ENCODE results near the gene LRRC2. TPM values are rescaled to one million over a fixed set of nuclear protein-coding genes. Genes with fewer than 3 reads are reported as not detected.

The LRRC2 gene
- total RNA-seq, 1 donor from 2014 or later: not detected

DNA sequence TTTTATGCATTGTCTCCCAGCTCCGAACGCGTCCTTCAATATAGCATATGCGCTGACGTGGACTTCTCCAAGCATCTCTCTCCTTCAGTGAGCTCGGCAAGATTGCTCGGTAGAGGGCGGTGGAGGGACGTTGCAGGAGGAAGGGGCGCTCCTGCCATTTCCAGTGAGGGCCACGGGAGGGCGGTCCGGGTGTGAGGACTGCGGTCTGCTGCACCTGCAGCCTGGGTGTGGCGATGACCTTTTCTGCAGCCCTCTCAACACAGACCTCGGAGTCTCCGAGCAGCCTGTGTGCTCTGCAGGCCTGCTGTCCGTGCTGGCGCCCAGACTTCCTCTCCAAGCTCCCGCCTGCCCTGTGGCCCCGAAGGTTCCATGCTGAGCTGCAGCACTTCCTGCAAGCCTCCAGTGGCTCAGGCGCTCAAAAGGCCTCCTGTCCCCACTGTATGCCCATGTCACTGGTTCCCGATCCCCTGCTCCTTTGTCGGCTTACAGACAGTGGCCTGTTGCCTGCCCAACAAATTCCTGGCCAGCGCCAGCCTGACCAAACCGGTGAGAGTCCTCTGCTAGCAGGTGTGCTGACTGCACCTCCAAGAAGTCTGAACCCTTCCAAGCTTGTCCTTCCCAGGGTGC, 77.3 kb downstream of the LRRC2 start:
- CTCF ChIA-PET: interaction anchor here (0.6 to 9.0 kb wide), 38 partner anchors 9 to 645 kb away, joined by 3 to 229 read pairs (median 5); partner anchors contain the start of genes CCRL2, LRRC2 and RTP3
- intact Hi-C loops (cut with micrococcal nuclease): loop anchor here (1.0 to 2.0 kb wide), 5 partner anchors 50 to 420 kb away; no protein-coding TSS in a partner anchor
- POLR2A ChIA-PET: interaction anchor here (0.6 to 3.4 kb wide), 10 partner anchors 10 to 189 kb away, joined by 3 to 23 read pairs (median 5); partner anchors contain the start of gene RTP3
- TF ChIP-seq, protein P1, sequence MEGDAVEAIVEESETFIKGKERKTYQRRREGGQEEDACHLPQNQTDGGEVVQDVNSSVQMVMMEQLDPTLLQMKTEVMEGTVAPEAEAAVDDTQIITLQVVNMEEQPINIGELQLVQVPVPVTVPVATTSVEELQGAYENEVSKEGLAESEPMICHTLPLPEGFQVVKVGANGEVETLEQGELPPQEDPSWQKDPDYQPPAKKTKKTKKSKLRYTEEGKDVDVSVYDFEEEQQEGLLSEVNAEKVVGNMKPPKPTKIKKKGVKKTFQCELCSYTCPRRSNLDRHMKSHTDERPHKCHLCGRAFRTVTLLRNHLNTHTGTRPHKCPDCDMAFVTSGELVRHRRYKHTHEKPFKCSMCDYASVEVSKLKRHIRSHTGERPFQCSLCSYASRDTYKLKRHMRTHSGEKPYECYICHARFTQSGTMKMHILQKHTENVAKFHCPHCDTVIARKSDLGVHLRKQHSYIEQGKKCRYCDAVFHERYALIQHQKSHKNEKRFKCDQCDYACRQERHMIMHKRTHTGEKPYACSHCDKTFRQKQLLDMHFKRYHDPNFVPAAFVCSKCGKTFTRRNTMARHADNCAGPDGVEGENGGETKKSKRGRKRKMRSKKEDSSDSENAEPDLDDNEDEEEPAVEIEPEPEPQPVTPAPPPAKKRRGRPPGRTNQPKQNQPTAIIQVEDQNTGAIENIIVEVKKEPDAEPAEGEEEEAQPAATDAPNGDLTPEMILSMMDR (IDR thresholded peaks at IDR 0.05): peak; percentile 88
- ATAC-seq (ENCODE audit: low read depth) (peak; percentile 99), DNase-seq (peak; percentile 85)
- H3K27ac Mint-ChIP-seq: no peak overlapping the region
- H3K36me3 Mint-ChIP-seq (ENCODE audit: low read depth): no peaks in the 10 kb centered on the region
- no peaks in the 10 kb centered on the region for H3K9me3 Mint-ChIP-seq
- H3K4me1 Mint-ChIP-seq: peaks cover 12% of the 10 kb centered on the region
- peaks cover 2% of the 10 kb centered on the region for H3K27me3 Mint-ChIP-seq
- peak overlapping the region; percentile 29 for H3K4me3 Mint-ChIP-seq

DNA sequence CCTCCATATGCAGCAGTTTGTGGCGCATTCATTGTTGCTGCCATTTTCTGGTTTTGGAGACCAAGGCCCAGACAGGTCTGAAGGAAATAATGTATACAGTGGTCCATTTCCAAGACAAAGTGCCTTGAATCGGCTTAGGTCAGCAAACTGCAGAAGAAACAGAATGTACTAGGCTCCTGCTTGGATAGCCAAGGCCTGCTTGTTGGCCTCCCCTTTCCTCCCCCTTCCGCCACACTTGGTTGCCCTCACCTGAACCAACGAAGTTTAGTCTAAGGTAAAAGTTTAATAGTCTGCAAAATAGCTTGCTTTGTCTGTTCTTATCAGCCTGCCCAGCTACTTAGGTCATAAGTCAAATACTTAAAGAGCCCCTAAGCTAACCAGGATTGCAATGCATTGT, 80.3 kb downstream of the LRRC2 start:
- H3K27me3 Mint-ChIP-seq: peaks cover 2% of the 10 kb centered on the region
- no peaks in the 10 kb centered on the region for H3K9me3 Mint-ChIP-seq
- ATAC-seq (ENCODE audit: low read depth) (no peak), DNase-seq (no peak)
- intact Hi-C loops (cut with micrococcal nuclease): no loop called here
- H3K36me3 Mint-ChIP-seq (ENCODE audit: low read depth): no peaks in the 10 kb centered on the region
- ChIA-PET POLR2A (no interaction called here), CTCF (interaction anchor here (5.5 to 9.0 kb wide), 2 partner anchors 74 to 144 kb away, joined by 205 to 229 read pairs; no protein-coding TSS in a partner anchor)
- no peak overlapping the region for H3K4me3 Mint-ChIP-seq
- no peak overlapping the region for H3K27ac Mint-ChIP-seq
- H3K4me1 Mint-ChIP-seq: peaks cover 12% of the 10 kb centered on the region
- TF ChIP-seq, protein P1 (IDR thresholded peaks at IDR 0.05): no peak

DNA sequence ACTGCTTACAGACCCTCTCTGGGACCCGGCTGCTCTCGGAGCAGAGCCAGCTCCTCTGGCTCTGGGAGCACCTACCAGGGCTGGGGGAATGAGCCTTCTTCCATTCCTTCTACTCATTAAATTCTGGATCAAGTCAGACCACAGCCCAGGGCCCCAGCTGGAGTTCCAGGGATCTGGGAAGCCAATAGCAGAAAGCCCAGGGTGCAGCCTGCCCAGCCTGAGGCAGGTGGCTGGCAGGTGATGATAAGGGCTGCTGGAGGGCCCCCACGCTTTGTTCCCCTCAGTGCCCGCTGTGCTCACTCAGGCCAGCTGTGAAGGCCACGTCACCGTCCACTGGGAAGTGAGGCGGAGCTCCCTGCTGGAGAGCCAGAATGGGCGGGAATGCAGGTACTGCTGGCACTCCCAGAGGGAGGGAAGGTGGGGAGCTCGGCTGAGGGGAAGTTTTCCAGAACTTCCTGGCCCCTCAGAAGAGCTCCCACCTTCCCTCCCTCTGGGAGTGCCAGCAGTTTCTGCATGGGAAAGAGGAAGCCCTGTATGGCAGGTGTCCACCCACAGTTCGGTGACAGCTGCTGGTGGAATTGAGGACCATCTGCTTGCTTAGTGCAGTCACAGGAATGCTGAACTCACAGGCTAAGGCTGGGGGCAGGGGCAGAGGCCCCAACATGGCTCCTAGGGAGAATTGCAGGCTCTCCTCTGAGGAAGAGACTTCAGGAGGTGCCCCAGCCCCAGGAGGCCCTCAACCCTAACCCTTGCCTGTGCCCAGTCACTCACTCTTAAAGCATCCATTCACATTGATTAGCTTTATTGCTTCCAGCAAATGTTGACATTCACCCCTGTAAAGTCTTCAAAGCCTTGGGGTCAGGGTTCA, 81.0 kb downstream of the LRRC2 start:
- Mint-ChIP-seq H3K4me1 (peaks cover 12% of the 10 kb centered on the region), H3K4me3 (no peak overlapping the region), H3K9me3 (no peaks in the 10 kb centered on the region), H3K27ac (no peak overlapping the region), H3K36me3 (ENCODE audit: low read depth) (no peaks in the 10 kb centered on the region), H3K27me3 (peaks cover 9% of the 10 kb centered on the region)
- intact Hi-C loops (cut with micrococcal nuclease): no loop called here
- TF ChIP-seq, protein P1 (IDR thresholded peaks at IDR 0.05): no peak
- CTCF ChIA-PET: interaction anchor here (5.5 to 9.0 kb wide), 2 partner anchors 74 to 145 kb away, joined by 205 to 229 read pairs; no protein-coding TSS in a partner anchor
- ATAC-seq (ENCODE audit: low read depth) (no peak), DNase-seq (no peak)
- POLR2A ChIA-PET: no interaction called here

DNA sequence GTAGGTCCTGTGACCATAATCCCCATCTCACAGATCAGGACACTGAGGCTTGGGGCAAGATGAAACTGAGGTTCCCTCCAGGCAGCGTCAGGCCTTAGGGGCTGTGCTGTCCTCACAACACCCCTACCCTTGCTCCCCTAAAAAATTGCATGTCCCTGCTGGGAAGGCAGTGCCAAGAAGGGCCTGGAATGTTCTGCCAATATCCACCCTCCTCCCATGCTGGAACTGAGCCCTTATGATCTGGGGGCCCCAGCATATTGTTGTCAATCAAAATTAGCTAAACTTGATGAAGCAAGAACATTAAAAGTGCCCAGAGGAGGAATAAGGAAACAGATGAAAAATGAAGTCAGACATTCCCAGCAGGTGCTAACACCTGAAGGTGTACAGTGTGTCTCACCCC, 81.7 kb downstream of the LRRC2 start:
- intact Hi-C loops (cut with micrococcal nuclease): no loop called here
- H3K9me3 Mint-ChIP-seq: no peaks in the 10 kb centered on the region
- H3K4me3 Mint-ChIP-seq: no peak overlapping the region
- ATAC-seq (ENCODE audit: low read depth): no peak
- POLR2A ChIA-PET: no interaction called here
- no peak overlapping the region for H3K27ac Mint-ChIP-seq
- CTCF ChIA-PET: interaction anchor here (9.0 kb wide), 1 partner anchor 75 kb away, joined by 229 read pairs; no protein-coding TSS in a partner anchor
- DNase-seq: no peak
- peaks cover 10% of the 10 kb centered on the region for H3K4me1 Mint-ChIP-seq
- TF ChIP-seq, protein P1 (IDR thresholded peaks at IDR 0.05): no peak
- peaks cover 11% of the 10 kb centered on the region for H3K27me3 Mint-ChIP-seq
- no peaks in the 10 kb centered on the region for H3K36me3 Mint-ChIP-seq (ENCODE audit: low read depth)

DNA sequence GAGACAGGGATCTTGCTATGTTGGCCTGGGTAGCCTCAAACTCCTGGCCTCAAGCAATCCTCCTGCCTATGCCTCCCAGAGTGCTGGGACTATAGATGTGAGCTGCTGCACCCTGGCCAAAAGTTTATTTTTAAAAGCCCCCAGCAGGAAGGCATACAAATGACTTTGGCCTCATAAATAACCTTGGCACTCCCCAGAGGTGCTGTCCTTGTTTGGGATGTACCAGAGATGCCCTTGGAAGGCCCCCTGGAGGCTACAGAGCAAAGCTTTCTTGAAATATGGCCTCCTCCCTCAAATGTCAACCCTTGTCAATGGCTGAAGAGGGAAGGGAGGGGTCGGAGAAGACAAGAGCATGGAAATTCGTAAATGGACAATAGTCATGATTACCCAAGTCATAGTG, 82.3 kb downstream of the LRRC2 start:
- CTCF ChIA-PET: interaction anchor here (1.3 to 1.4 kb wide), 2 partner anchors 54 to 75 kb away, joined by 3 read pairs; no protein-coding TSS in a partner anchor
- no peak for ATAC-seq (ENCODE audit: low read depth)
- DNase-seq: no peak
- peaks cover 4% of the 10 kb centered on the region for H3K4me1 Mint-ChIP-seq
- POLR2A ChIA-PET: no interaction called here
- H3K27me3 Mint-ChIP-seq: peaks cover 13% of the 10 kb centered on the region
- H3K9me3 Mint-ChIP-seq: no peaks in the 10 kb centered on the region
- TF ChIP-seq, protein P1 (IDR thresholded peaks at IDR 0.05): no peak
- no peak overlapping the region for H3K27ac Mint-ChIP-seq
- intact Hi-C loops (cut with micrococcal nuclease): no loop called here
- no peaks in the 10 kb centered on the region for H3K36me3 Mint-ChIP-seq (ENCODE audit: low read depth)
- H3K4me3 Mint-ChIP-seq: no peak overlapping the region

Data from activated B cell treated with CpG ODN at 0.5 μM for 24 hours (primary cell).